Measurements from ENCODE around the gene HIP1R. TPM values are rescaled to one million over a fixed set of nuclear protein-coding genes. Genes with fewer than 3 reads are reported as not detected.

Gene HIP1R
- total and polyA plus RNA-seq, 2 of the 8 experiments (the other 6 are each of a cell fraction or from before 2014, with no cell fraction given): 11.2 to 14.5 TPM

- no peak for TF ChIP-seq GABPA (IDR thresholded peaks at IDR 0.05; ENCODE audit: borderline replicate concordance, insufficient read depth, low read length)
- TF ChIP-seq RNF2 (IDR thresholded peaks at IDR 0.05; ENCODE audit: borderline replicate concordance, low read depth, low read length, missing control alignments, poor library complexity, severe bottlenecking): no peak
- TF ChIP-seq NRF1 (IDR thresholded peaks at IDR 0.05; ENCODE audit: low read depth, low read length): no peak
- TF ChIP-seq TCF12 (IDR thresholded peaks at IDR 0.05; ENCODE audit: low read depth, low read length): no peak
- no peak for TF ChIP-seq ATF2 (IDR thresholded peaks at IDR 0.05; ENCODE audit: low read length)
- TF ChIP-seq MAFK (IDR thresholded peaks at IDR 0.05; ENCODE audit: low read depth, low read length): no peak
- no peak for TF ChIP-seq SP4 (IDR thresholded peaks at IDR 0.05; ENCODE audit: low read length)
These were observed 49.6 kb downstream of the HIP1R start (continued) for GRCh38 chr12:122884860-122885259.
